ENCODE results near the gene HCK. TPM values are rescaled to one million over a fixed set of nuclear protein-coding genes. Genes with fewer than 3 reads are reported as not detected.

Gene HCK
- total and polyA plus RNA-seq, 2 donors (not counting 1 experiment from before 2014, with no cell fraction given), result not detected

- Histone ChIP-seq H3K36me3 (ENCODE audit: control insufficient read depth, insufficient read depth, low read length) (peaks cover 40% of the 10 kb centered on the region), H3K4me2 (ENCODE audit: extremely low read depth, insufficient read depth, low read length) (no peak overlapping the region), H3K4me3 (replicated peaks in 1 of 4; ENCODE audit: control extremely low read depth in 1 of 4, insufficient read depth in 1 of 4, low read depth in 3 of 4, low read length in 4 of 4) (no peak overlapping the region), H4K20me1 (ENCODE audit: control insufficient read depth, extremely low read depth, insufficient read depth, low read length) (no peaks in the 10 kb centered on the region), H3K27me3 (ENCODE audit: control insufficient read depth, insufficient read depth, low read length) (no peaks in the 10 kb centered on the region), H2AFZ (ENCODE audit: low read length) (no peak overlapping the region), H3K79me2 (ENCODE audit: control insufficient read depth, insufficient read depth, low read length) (no peaks in the 10 kb centered on the region), H3K9ac (ENCODE audit: insufficient read depth, low read length) (no peak overlapping the region), H3K4me1 (ENCODE audit: control insufficient read depth, extremely low read depth, insufficient read depth, low read length) (no peaks in the 10 kb centered on the region), H3K27ac (ENCODE audit: insufficient read depth, low read length) (no peak overlapping the region), H3K9me3 (ENCODE audit: control insufficient read depth, insufficient read depth, low read depth, low read length) (no peaks in the 10 kb centered on the region)
- TF ChIP-seq EZH2 (IDR thresholded peaks at IDR 0.05; ENCODE audit: low read length, missing control alignments) (no peak), CTCF (conservative IDR thresholded peaks at IDR 0.05 in 1 of 2, IDR thresholded peaks at IDR 0.05 in 1 of 2; ENCODE audit: low read depth in 1 of 2, low read length in 2 of 2) (no peak)
- DNase-seq (ENCODE audit: low read depth in 2 of 2), result no peak
Observed at GRCh38 chr20:32139947-32140346, 87.9 kb downstream of the HCK start.

GRCh38 chr20:32140603-32141002 lies 88.6 kb downstream of the HCK start:
- TF ChIP-seq CTCF (conservative IDR thresholded peaks at IDR 0.05 in 1 of 2, IDR thresholded peaks at IDR 0.05 in 1 of 2; ENCODE audit: low read depth in 1 of 2, low read length in 2 of 2), result no peak
- no peak for TF ChIP-seq EZH2 (IDR thresholded peaks at IDR 0.05; ENCODE audit: low read length, missing control alignments)
- Histone ChIP-seq H3K27ac (ENCODE audit: insufficient read depth, low read length) (no peak overlapping the region), H3K9me3 (ENCODE audit: control insufficient read depth, insufficient read depth, low read depth, low read length) (no peaks in the 10 kb centered on the region), H4K20me1 (ENCODE audit: control insufficient read depth, extremely low read depth, insufficient read depth, low read length) (no peaks in the 10 kb centered on the region), H3K4me1 (ENCODE audit: control insufficient read depth, extremely low read depth, insufficient read depth, low read length) (no peaks in the 10 kb centered on the region), H3K79me2 (ENCODE audit: control insufficient read depth, insufficient read depth, low read length) (no peaks in the 10 kb centered on the region), H2AFZ (ENCODE audit: low read length) (no peak overlapping the region), H3K27me3 (ENCODE audit: control insufficient read depth, insufficient read depth, low read length) (no peaks in the 10 kb centered on the region), H3K36me3 (ENCODE audit: control insufficient read depth, insufficient read depth, low read length) (peaks cover 44% of the 10 kb centered on the region), H3K9ac (ENCODE audit: insufficient read depth, low read length) (no peak overlapping the region), H3K4me3 (replicated peaks in 1 of 4; ENCODE audit: control extremely low read depth in 1 of 4, insufficient read depth in 1 of 4, low read depth in 3 of 4, low read length in 4 of 4) (no peak overlapping the region), H3K4me2 (ENCODE audit: extremely low read depth, insufficient read depth, low read length) (no peak overlapping the region)
- DNase-seq (ENCODE audit: low read depth in 2 of 2), result no peak

- H3K9me3 ChIP-seq (ENCODE audit: control insufficient read depth, insufficient read depth, low read depth, low read length), result no peaks in the 10 kb centered on the region
- H3K36me3 ChIP-seq (ENCODE audit: control insufficient read depth, insufficient read depth, low read length), result peaks cover 45% of the 10 kb centered on the region
- no peaks in the 10 kb centered on the region for H4K20me1 ChIP-seq (ENCODE audit: control insufficient read depth, extremely low read depth, insufficient read depth, low read length)
- no peaks in the 10 kb centered on the region for H3K79me2 ChIP-seq (ENCODE audit: control insufficient read depth, insufficient read depth, low read length)
- H3K27ac ChIP-seq (ENCODE audit: insufficient read depth, low read length), result no peak overlapping the region
- H3K4me1 ChIP-seq (ENCODE audit: control insufficient read depth, extremely low read depth, insufficient read depth, low read length), result no peaks in the 10 kb centered on the region
- H3K4me2 ChIP-seq (ENCODE audit: extremely low read depth, insufficient read depth, low read length), result no peak overlapping the region
- H2AFZ ChIP-seq (ENCODE audit: low read length), result no peak overlapping the region
- H3K27me3 ChIP-seq (ENCODE audit: control insufficient read depth, insufficient read depth, low read length), result no peaks in the 10 kb centered on the region
- DNase-seq (ENCODE audit: low read depth in 2 of 2), result no peak
- TF ChIP-seq CTCF (conservative IDR thresholded peaks at IDR 0.05 in 1 of 2, IDR thresholded peaks at IDR 0.05 in 1 of 2; ENCODE audit: low read depth in 1 of 2, low read length in 2 of 2) (no peak), EZH2 (IDR thresholded peaks at IDR 0.05; ENCODE audit: low read length, missing control alignments) (no peak)
- no peak overlapping the region for H3K4me3 ChIP-seq (replicated peaks in 1 of 4; ENCODE audit: control extremely low read depth in 1 of 4, insufficient read depth in 1 of 4, low read depth in 3 of 4, low read length in 4 of 4)
- H3K9ac ChIP-seq (ENCODE audit: insufficient read depth, low read length), result no peak overlapping the region
Observed at GRCh38 chr20:32141465-32141980, 89.5 kb downstream of the HCK start.
